Hematopoietic multipotent progenitor cell treated with erythropoietin and hydrocortisone succinate and interleukin-3 and kit ligand, for 4 days (in vitro differentiated cells): ENCODE results near the gene YEATS2.
A peak's percentile ranks its signal among the peaks of the same experiment; 100 is the strongest.

Experiments
- DNase-seq: peaks from one replicate; pipeline ENCODE4 v3.0.0-alpha.2; 2015

The YEATS2 gene

GRCh38 chr3:183845090-183845489, 147.5 kb downstream of the YEATS2 start:
- no peak for DNase-seq

GRCh38 chr3:183845608-183846288, 148.2 kb downstream of the YEATS2 start:
- DNase-seq: peak; percentile 73

- no peak for DNase-seq
Observed at GRCh38 chr3:183854318-183855035, 156.9 kb downstream of the YEATS2 start.

GRCh38 chr3:183857863-183858262, 160.3 kb downstream of the YEATS2 start:
- no peak for DNase-seq
